Prostate gland (tissue), 2 donors: ENCODE data around the gene SCN4A.
"Not testable (repeated sequence)": the region's sequence is repeated elsewhere in the genome, so short reads cannot be mapped to it uniquely, and the experiment has no call there.

Experiments used
- POLR2AphosphoS5 ChIP-seq: sonication (generic); formaldehyde crosslinking; IDR thresholded peaks from one replicate; pipeline ENCODE4 v1.6.1; 2017; ENCODE audit warnings: antibody characterized with exemption
- TF ChIP-seq, protein P1 (sequence below), 4 experiments: fragments of 200-600 bp in 2 of 4; fragments of 450-650 bp in 2 of 4; sonication (generic) in 2 of 4; IDR thresholded peaks; 1 replicate in 3 of 4; 2 replicates in 1 of 4; pipeline ENCODE4 v1.5.1; 2016 to 2019; ENCODE audit warnings: antibody characterized with exemption in 4 of 4, mild to moderate bottlenecking in 2 of 4, moderate library complexity in 2 of 4

DNA sequence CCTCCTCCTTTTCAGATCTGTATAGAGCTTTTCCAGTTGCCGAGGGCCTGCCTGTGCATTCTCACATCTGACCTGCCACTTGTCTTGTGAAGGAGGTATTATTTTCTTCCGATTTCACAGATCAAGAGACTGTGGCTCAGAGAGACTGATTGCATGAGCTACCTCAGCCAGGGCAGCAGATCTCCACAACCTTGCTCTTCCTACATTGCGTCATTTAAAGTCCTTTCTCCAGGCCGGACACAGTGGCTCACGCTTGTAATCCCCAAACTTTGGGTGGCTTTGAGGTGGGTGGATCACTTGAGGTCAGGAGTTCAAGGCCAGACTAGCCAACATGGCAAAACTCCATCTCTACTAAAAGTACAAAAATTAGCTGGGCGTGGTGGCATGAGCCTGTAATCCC is 52.7 kb downstream of the SCN4A start:
- TF ChIP-seq POLR2AphosphoS5 = not testable (repeated sequence)
- TF ChIP-seq, protein P1, sequence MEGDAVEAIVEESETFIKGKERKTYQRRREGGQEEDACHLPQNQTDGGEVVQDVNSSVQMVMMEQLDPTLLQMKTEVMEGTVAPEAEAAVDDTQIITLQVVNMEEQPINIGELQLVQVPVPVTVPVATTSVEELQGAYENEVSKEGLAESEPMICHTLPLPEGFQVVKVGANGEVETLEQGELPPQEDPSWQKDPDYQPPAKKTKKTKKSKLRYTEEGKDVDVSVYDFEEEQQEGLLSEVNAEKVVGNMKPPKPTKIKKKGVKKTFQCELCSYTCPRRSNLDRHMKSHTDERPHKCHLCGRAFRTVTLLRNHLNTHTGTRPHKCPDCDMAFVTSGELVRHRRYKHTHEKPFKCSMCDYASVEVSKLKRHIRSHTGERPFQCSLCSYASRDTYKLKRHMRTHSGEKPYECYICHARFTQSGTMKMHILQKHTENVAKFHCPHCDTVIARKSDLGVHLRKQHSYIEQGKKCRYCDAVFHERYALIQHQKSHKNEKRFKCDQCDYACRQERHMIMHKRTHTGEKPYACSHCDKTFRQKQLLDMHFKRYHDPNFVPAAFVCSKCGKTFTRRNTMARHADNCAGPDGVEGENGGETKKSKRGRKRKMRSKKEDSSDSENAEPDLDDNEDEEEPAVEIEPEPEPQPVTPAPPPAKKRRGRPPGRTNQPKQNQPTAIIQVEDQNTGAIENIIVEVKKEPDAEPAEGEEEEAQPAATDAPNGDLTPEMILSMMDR (IDR thresholded peaks at IDR 0.05) = not testable (repeated sequence)
